HepG2 (cell line): ENCODE results near the gene DTD2. TPM values are rescaled to one million over a fixed set of nuclear protein-coding genes. Genes with fewer than 3 reads are reported as not detected.
A peak's percentile ranks its signal among the peaks of the same experiment; 100 is the strongest.

Experiments used
- ARNTL ChIP-seq: sonication (generic); formaldehyde crosslinking; IDR thresholded peaks from 2 replicates; pipeline ENCODE4 v1.4.0; 2020; ENCODE audit warnings: mild to moderate bottlenecking, missing genetic modification reagents
- ATAD3A ChIP-seq: sonication (generic); formaldehyde crosslinking; IDR thresholded peaks from 2 replicates; pipeline ENCODE4 v1.4.0; 2020; ENCODE audit warnings: missing genetic modification reagents
- IKZF1 ChIP-seq: fragments of 450-650 bp; IDR thresholded peaks from 2 replicates; pipeline ENCODE4 v1.7.1; 2016
- IRF1 ChIP-seq: sonication (generic); formaldehyde crosslinking; IDR thresholded peaks from 2 replicates; pipeline ENCODE4 v1.4.0; 2020; ENCODE audit warnings: low read depth, mild to moderate bottlenecking, missing genetic modification reagents
- KDM4B ChIP-seq: sonication (generic); formaldehyde crosslinking; IDR thresholded peaks from 2 replicates; pipeline ENCODE4 v1.4.0; 2020; ENCODE audit warnings: missing genetic modification reagents
- MEIS2 ChIP-seq: sonication (generic); formaldehyde crosslinking; IDR thresholded peaks from 2 replicates; pipeline ENCODE4 v1.9.0; 2021; ENCODE audit warnings: mild to moderate bottlenecking, missing genetic modification reagents
- SETDB1 ChIP-seq: sonication (generic); formaldehyde crosslinking; IDR thresholded peaks from 2 replicates; pipeline ENCODE4 v1.5.1; 2020; ENCODE audit warnings: missing genetic modification reagents, mild to moderate bottlenecking, borderline replicate concordance
- TMF1 ChIP-seq: sonication (generic); formaldehyde crosslinking; IDR thresholded peaks from 2 replicates; pipeline ENCODE4 v1.8.1; 2022; ENCODE audit warnings: low read depth, missing genetic modification reagents
- ZNF331 ChIP-seq: sonication (generic); formaldehyde crosslinking; IDR thresholded peaks from 2 replicates; pipeline ENCODE4 v1.4.0; 2020; ENCODE audit warnings: missing genetic modification reagents
- ZNF691 ChIP-seq: sonication (generic); formaldehyde crosslinking; IDR thresholded peaks from 2 replicates; pipeline ENCODE4 v1.4.0; 2020; ENCODE audit warnings: missing genetic modification reagents, low read depth, mild to moderate bottlenecking, borderline replicate concordance
- polyA plus RNA-seq, 8 experiments: library from polyadenylated mRNA; depleted of rRNA in 3 of 8; stranded (reverse) in 7 of 8; unstranded in 1 of 8; fragments of >200 nt; fragmentation: Illumina TruSeq in 4 of 8; extraction: Trizol in 4 of 8; gene quantifications; 2 replicates each; pipeline versions ENCODE4 v1.2.1 to v1.2.3, GENCODE V29; 2011 to 2016; ENCODE audit warnings: low read depth in 4 of 8, missing spikeins in 1 of 8, mixed read lengths in 1 of 8; ENCODE audit not compliant: insufficient read depth in 1 of 8
- total RNA-seq, 5 experiments: library from RNA; depleted of rRNA; stranded (reverse); fragments of >200 nt; fragmentation: Illumina TruSeq; extraction: Trizol; gene quantifications; 2 replicates each; pipeline ENCODE4 v1.2.3, GENCODE V29; 2016; ENCODE audit warnings: low read depth in 1 of 5
- TF ChIP-seq, protein P1 (sequence below), 2 experiments: fragments of 450-650 bp in 1 of 2; sonication (generic) in 1 of 2; formaldehyde crosslinking in 1 of 2; IDR thresholded peaks; 2 replicates each; pipeline versions ENCODE4 v1.6.1 to v1.8.0; 2016 to 2022; ENCODE audit warnings: antibody characterized with exemption in 1 of 2, mild to moderate bottlenecking in 1 of 2, missing genetic modification reagents in 1 of 2
- TF ChIP-seq, protein P2 (sequence below): sonication (generic); formaldehyde crosslinking; IDR thresholded peaks from 2 replicates; pipeline ENCODE4 v1.5.0; 2020; ENCODE audit warnings: missing genetic modification reagents
- TF ChIP-seq, protein P3 (sequence below): sonication (generic); formaldehyde crosslinking; IDR thresholded peaks from 2 replicates; pipeline ENCODE4 v1.4.0; 2020; ENCODE audit warnings: missing genetic modification reagents, mild to moderate bottlenecking, borderline replicate concordance

Gene DTD2
- total and polyA plus RNA-seq, 2 of the 13 experiments (the other 11 are each of a cell fraction or from before 2014, with no cell fraction given) = 22.3 to 49.8 TPM

DNA sequence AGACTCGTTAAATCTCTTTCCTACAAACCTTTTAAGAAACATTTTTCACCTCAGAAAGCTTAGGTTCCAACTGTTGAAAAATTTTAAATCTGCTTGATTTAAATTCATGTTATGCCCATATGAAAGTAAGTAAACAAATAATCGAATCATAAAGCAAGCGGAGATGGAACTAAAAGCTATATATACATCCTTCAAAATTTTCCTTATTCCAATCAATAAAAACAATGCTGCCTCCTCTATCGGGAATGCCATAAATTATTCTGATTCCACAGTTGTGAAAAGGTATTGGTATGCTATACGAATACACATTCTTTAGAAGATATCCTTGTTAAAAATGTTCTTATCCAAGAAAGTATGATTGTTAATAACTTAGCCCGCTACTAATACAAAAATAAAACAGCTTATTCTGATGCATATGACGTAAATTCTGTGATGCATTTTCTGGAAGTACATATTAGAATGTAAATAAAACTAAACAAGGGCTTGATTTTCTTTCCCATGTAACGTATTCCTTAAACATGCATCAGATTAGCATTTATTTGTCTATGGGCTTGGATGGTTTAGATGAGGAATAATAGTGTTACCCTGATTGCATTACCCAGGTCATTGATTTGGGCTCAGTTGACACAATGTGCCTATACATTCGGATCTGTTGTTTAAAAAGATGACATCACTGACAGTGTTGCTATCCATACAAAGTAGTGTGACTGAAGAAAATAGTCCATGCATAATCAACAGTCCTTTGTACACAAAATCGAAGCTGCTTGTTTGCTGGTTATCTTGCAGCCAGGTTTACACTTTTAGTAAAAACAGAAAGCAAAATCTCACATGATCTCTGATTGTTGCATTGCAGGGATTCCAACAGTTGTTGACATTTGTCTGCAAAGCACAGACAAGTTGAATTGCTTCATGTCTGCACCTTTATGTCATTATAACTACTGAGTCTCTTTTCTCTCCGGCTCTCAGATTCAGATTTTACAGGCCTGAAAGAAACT, 656 bp upstream of the DTD2 start (continued):
- TF ChIP-seq, protein P1, sequence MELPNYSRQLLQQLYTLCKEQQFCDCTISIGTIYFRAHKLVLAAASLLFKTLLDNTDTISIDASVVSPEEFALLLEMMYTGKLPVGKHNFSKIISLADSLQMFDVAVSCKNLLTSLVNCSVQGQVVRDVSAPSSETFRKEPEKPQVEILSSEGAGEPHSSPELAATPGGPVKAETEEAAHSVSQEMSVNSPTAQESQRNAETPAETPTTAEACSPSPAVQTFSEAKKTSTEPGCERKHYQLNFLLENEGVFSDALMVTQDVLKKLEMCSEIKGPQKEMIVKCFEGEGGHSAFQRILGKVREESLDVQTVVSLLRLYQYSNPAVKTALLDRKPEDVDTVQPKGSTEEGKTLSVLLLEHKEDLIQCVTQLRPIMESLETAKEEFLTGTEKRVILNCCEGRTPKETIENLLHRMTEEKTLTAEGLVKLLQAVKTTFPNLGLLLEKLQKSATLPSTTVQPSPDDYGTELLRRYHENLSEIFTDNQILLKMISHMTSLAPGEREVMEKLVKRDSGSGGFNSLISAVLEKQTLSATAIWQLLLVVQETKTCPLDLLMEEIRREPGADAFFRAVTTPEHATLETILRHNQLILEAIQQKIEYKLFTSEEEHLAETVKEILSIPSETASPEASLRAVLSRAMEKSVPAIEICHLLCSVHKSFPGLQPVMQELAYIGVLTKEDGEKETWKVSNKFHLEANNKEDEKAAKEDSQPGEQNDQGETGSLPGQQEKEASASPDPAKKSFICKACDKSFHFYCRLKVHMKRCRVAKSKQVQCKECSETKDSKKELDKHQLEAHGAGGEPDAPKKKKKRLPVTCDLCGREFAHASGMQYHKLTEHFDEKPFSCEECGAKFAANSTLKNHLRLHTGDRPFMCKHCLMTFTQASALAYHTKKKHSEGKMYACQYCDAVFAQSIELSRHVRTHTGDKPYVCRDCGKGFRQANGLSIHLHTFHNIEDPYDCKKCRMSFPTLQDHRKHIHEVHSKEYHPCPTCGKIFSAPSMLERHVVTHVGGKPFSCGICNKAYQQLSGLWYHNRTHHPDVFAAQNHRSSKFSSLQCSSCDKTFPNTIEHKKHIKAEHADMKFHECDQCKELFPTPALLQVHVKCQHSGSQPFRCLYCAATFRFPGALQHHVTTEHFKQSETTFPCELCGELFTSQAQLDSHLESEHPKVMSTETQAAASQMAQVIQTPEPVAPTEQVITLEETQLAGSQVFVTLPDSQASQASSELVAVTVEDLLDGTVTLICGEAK (IDR thresholded peaks at IDR 0.05) = no peak
- TF ChIP-seq, protein P1 (CRISPR knock-in tag; IDR thresholded peaks at IDR 0.05) = no peak
- TF ChIP-seq TMF1 (CRISPR knock-in tag) (no peak), IKZF1 (no peak), ZNF691 (CRISPR knock-in tag) (no peak), ARNTL (no peak), KDM4B (CRISPR knock-in tag) (no peak; the same call in 1 of the 2 replicates), MEIS2 (CRISPR knock-in tag) (no peak), IRF1 (CRISPR knock-in tag) (no peak), SETDB1 (CRISPR knock-in tag) (no peak), ZNF331 (CRISPR knock-in tag) (peak; percentile 84; the same call in 1 of the 2 replicates), ATAD3A (CRISPR knock-in tag) (no peak)
- TF ChIP-seq, protein P2, sequence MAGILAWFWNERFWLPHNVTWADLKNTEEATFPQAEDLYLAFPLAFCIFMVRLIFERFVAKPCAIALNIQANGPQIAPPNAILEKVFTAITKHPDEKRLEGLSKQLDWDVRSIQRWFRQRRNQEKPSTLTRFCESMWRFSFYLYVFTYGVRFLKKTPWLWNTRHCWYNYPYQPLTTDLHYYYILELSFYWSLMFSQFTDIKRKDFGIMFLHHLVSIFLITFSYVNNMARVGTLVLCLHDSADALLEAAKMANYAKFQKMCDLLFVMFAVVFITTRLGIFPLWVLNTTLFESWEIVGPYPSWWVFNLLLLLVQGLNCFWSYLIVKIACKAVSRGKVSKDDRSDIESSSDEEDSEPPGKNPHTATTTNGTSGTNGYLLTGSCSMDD (CRISPR knock-in tag) = no peak
- TF ChIP-seq, protein P3, sequence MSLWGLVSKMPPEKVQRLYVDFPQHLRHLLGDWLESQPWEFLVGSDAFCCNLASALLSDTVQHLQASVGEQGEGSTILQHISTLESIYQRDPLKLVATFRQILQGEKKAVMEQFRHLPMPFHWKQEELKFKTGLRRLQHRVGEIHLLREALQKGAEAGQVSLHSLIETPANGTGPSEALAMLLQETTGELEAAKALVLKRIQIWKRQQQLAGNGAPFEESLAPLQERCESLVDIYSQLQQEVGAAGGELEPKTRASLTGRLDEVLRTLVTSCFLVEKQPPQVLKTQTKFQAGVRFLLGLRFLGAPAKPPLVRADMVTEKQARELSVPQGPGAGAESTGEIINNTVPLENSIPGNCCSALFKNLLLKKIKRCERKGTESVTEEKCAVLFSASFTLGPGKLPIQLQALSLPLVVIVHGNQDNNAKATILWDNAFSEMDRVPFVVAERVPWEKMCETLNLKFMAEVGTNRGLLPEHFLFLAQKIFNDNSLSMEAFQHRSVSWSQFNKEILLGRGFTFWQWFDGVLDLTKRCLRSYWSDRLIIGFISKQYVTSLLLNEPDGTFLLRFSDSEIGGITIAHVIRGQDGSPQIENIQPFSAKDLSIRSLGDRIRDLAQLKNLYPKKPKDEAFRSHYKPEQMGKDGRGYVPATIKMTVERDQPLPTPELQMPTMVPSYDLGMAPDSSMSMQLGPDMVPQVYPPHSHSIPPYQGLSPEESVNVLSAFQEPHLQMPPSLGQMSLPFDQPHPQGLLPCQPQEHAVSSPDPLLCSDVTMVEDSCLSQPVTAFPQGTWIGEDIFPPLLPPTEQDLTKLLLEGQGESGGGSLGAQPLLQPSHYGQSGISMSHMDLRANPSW (CRISPR knock-in tag) = no peak
